ENCODE measurements around the gene CEBPA. TPM values are rescaled to one million over a fixed set of nuclear protein-coding genes. Genes with fewer than 3 reads are reported as not detected.
A peak's percentile ranks its signal among the peaks of the same experiment; 100 is the strongest.

Gene CEBPA
- polyA plus RNA-seq, 2 donors: 14.1 to 19.4 TPM

GRCh38 chr19:33312065-33312464, 9.7 kb upstream of the CEBPA start:
- H3K4me3 ChIP-seq (ENCODE audit: low read depth in 1 of 2, low read length in 2 of 2): no peak overlapping the region
- H3K27me3 ChIP-seq (ENCODE audit: control insufficient read depth in 1 of 2, insufficient read depth in 2 of 2, low read length in 2 of 2): no peaks in the 10 kb centered on the region
- peaks cover 0 to 2% of the 10 kb centered on the region in 2 donors for H3K4me1 ChIP-seq (ENCODE audit: control insufficient read depth in 2 of 2, insufficient read depth in 2 of 2, low read length in 1 of 2)
- H3K9me3 ChIP-seq (ENCODE audit: control insufficient read depth in 2 of 2, insufficient read depth in 1 of 2, low read depth in 1 of 2, low read length in 1 of 2): no peaks in the 10 kb centered on the region
- no peak overlapping the region for H3K27ac ChIP-seq (ENCODE audit: low read depth in 2 of 2, low read length in 1 of 2)
- 73 to 84% methylated on average over 6 of the region's 6 CpGs for WGBS, 2 donors
- H3K36me3 ChIP-seq (ENCODE audit: control insufficient read depth in 2 of 2, insufficient read depth in 2 of 2, low read length in 1 of 2): no peaks in the 10 kb centered on the region

- Histone ChIP-seq H3K27me3 (ENCODE audit: control insufficient read depth in 1 of 2, insufficient read depth in 2 of 2, low read length in 2 of 2) (no peaks in the 10 kb centered on the region), H3K4me3 (ENCODE audit: low read depth in 1 of 2, low read length in 2 of 2) (no peak overlapping the region), H3K9me3 (ENCODE audit: control insufficient read depth in 2 of 2, insufficient read depth in 1 of 2, low read depth in 1 of 2, low read length in 1 of 2) (no peaks in the 10 kb centered on the region), H3K4me1 (ENCODE audit: control insufficient read depth in 2 of 2, insufficient read depth in 2 of 2, low read length in 1 of 2) (peaks cover 0 to 2% of the 10 kb centered on the region in 2 donors), H3K27ac (ENCODE audit: low read depth in 2 of 2, low read length in 1 of 2) (peak overlapping the region; percentile 9 to 16), H3K36me3 (ENCODE audit: control insufficient read depth in 2 of 2, insufficient read depth in 2 of 2, low read length in 1 of 2) (no peaks in the 10 kb centered on the region)
- WGBS, 2 donors: 82% methylated on average over 4 of the region's 4 CpGs
Measured at GRCh38 chr19:33311326-33311682, 9.0 kb upstream of the CEBPA start.

GRCh38 chr19:33310606-33311325, 8.4 kb upstream of the CEBPA start:
- no peak overlapping the region for H3K4me3 ChIP-seq (ENCODE audit: low read depth in 1 of 2, low read length in 2 of 2)

GRCh38 chr19:33309826-33310225, 7.5 kb upstream of the CEBPA start:
- Histone ChIP-seq H3K27me3 (ENCODE audit: control insufficient read depth in 1 of 2, insufficient read depth in 2 of 2, low read length in 2 of 2) (no peaks in the 10 kb centered on the region), H3K9me3 (ENCODE audit: control insufficient read depth in 2 of 2, insufficient read depth in 1 of 2, low read depth in 1 of 2, low read length in 1 of 2) (no peaks in the 10 kb centered on the region), H3K27ac (ENCODE audit: low read depth in 2 of 2, low read length in 1 of 2) (no peak overlapping the region), H3K4me3 (ENCODE audit: low read depth in 1 of 2, low read length in 2 of 2) (no peak overlapping the region), H3K4me1 (ENCODE audit: control insufficient read depth in 2 of 2, insufficient read depth in 2 of 2, low read length in 1 of 2) (peaks cover 0 to 2% of the 10 kb centered on the region in 2 donors), H3K36me3 (ENCODE audit: control insufficient read depth in 2 of 2, insufficient read depth in 2 of 2, low read length in 1 of 2) (no peaks in the 10 kb centered on the region)
- WGBS, 2 donors: 69 to 91% methylated on average over 10 of the region's 10 CpGs

More at GRCh38 chr19:33310606-33311325, 8.4 kb upstream of the CEBPA start:
- 44 to 45% methylated on average over 18 of the region's 18 CpGs for WGBS, 2 donors
- Histone ChIP-seq H3K27me3 (ENCODE audit: control insufficient read depth in 1 of 2, insufficient read depth in 2 of 2, low read length in 2 of 2) (no peaks in the 10 kb centered on the region), H3K9me3 (ENCODE audit: control insufficient read depth in 2 of 2, insufficient read depth in 1 of 2, low read depth in 1 of 2, low read length in 1 of 2) (no peaks in the 10 kb centered on the region), H3K4me1 (ENCODE audit: control insufficient read depth in 2 of 2, insufficient read depth in 2 of 2, low read length in 1 of 2) (peaks cover 0 to 2% of the 10 kb centered on the region in 2 donors), H3K27ac (ENCODE audit: low read depth in 2 of 2, low read length in 1 of 2) (peak overlapping the region; percentile 9 to 16), H3K36me3 (ENCODE audit: control insufficient read depth in 2 of 2, insufficient read depth in 2 of 2, low read length in 1 of 2) (no peaks in the 10 kb centered on the region)

GRCh38 chr19:33306853-33307792, 4.8 kb upstream of the CEBPA start:
- Histone ChIP-seq H3K27me3 (ENCODE audit: control insufficient read depth in 1 of 2, insufficient read depth in 2 of 2, low read length in 2 of 2) (no peaks in the 10 kb centered on the region), H3K9me3 (ENCODE audit: control insufficient read depth in 2 of 2, insufficient read depth in 1 of 2, low read depth in 1 of 2, low read length in 1 of 2) (no peaks in the 10 kb centered on the region), H3K27ac (ENCODE audit: low read depth in 2 of 2, low read length in 1 of 2) (no peak overlapping the region), H3K36me3 (ENCODE audit: control insufficient read depth in 2 of 2, insufficient read depth in 2 of 2, low read length in 1 of 2) (no peaks in the 10 kb centered on the region), H3K4me3 (ENCODE audit: low read depth in 1 of 2, low read length in 2 of 2) (no peak overlapping the region), H3K4me1 (ENCODE audit: control insufficient read depth in 2 of 2, insufficient read depth in 2 of 2, low read length in 1 of 2) (peaks cover 0 to 6% of the 10 kb centered on the region in 2 donors)
- 66 to 68% methylated on average over 12 of the region's 12 CpGs for WGBS, 2 donors

- Histone ChIP-seq H3K9me3 (ENCODE audit: control insufficient read depth in 2 of 2, insufficient read depth in 1 of 2, low read depth in 1 of 2, low read length in 1 of 2) (no peaks in the 10 kb centered on the region), H3K4me3 (ENCODE audit: low read depth in 1 of 2, low read length in 2 of 2) (no peak overlapping the region)
- 84 to 94% methylated on average over 5 of the region's 5 CpGs for WGBS, 2 donors
Measured at GRCh38 chr19:33306191-33306590, 3.9 kb upstream of the CEBPA start.

GRCh38 chr19:33304760-33305647, 2.7 kb upstream of the CEBPA start:
- H3K9me3 ChIP-seq (ENCODE audit: control insufficient read depth in 2 of 2, insufficient read depth in 1 of 2, low read depth in 1 of 2, low read length in 1 of 2): no peaks in the 10 kb centered on the region
- H3K36me3 ChIP-seq (ENCODE audit: control insufficient read depth in 2 of 2, insufficient read depth in 2 of 2, low read length in 1 of 2): no peaks in the 10 kb centered on the region
- H3K27me3 ChIP-seq (ENCODE audit: control insufficient read depth in 1 of 2, insufficient read depth in 2 of 2, low read length in 2 of 2): no peaks in the 10 kb centered on the region
- WGBS, 2 donors: 64 to 84% methylated on average over 12 of the region's 12 CpGs
- no peak overlapping the region for H3K27ac ChIP-seq (ENCODE audit: low read depth in 2 of 2, low read length in 1 of 2)
- H3K4me1 ChIP-seq (ENCODE audit: control insufficient read depth in 2 of 2, insufficient read depth in 2 of 2, low read length in 1 of 2): peaks cover 4 to 6% of the 10 kb centered on the region in 2 donors
- H3K4me3 ChIP-seq (ENCODE audit: low read depth in 1 of 2, low read length in 2 of 2): no peak overlapping the region

More at GRCh38 chr19:33306191-33306590, 3.9 kb upstream of the CEBPA start:
- H3K27me3 ChIP-seq (ENCODE audit: control insufficient read depth in 1 of 2, insufficient read depth in 2 of 2, low read length in 2 of 2): no peaks in the 10 kb centered on the region
- peaks cover 0 to 6% of the 10 kb centered on the region in 2 donors for H3K4me1 ChIP-seq (ENCODE audit: control insufficient read depth in 2 of 2, insufficient read depth in 2 of 2, low read length in 1 of 2)
- H3K36me3 ChIP-seq (ENCODE audit: control insufficient read depth in 2 of 2, insufficient read depth in 2 of 2, low read length in 1 of 2): no peaks in the 10 kb centered on the region
- H3K27ac ChIP-seq (ENCODE audit: low read depth in 2 of 2, low read length in 1 of 2): no peak overlapping the region

GRCh38 chr19:33304371-33304759, 2.0 kb upstream of the CEBPA start:
- H3K27me3 ChIP-seq (ENCODE audit: control insufficient read depth in 1 of 2, insufficient read depth in 2 of 2, low read length in 2 of 2): no peaks in the 10 kb centered on the region
- H3K4me1 ChIP-seq (ENCODE audit: control insufficient read depth in 2 of 2, insufficient read depth in 2 of 2, low read length in 1 of 2): peaks cover 6% of the 10 kb centered on the region in 2 donors
- 43 to 51% methylated on average over 13 of the region's 13 CpGs for WGBS, 2 donors
- no peaks in the 10 kb centered on the region for H3K9me3 ChIP-seq (ENCODE audit: control insufficient read depth in 2 of 2, insufficient read depth in 1 of 2, low read depth in 1 of 2, low read length in 1 of 2)
- no peak overlapping the region for H3K27ac ChIP-seq (ENCODE audit: low read depth in 2 of 2, low read length in 1 of 2)
- H3K36me3 ChIP-seq (ENCODE audit: control insufficient read depth in 2 of 2, insufficient read depth in 2 of 2, low read length in 1 of 2): no peaks in the 10 kb centered on the region
- peak overlapping the region in 1 of 2 donors; percentile 3 for H3K4me3 ChIP-seq (ENCODE audit: low read depth in 1 of 2, low read length in 2 of 2)

- WGBS, 2 donors: 6 to 7% methylated on average over 33 of the region's 33 CpGs
Measured at GRCh38 chr19:33303791-33304345, 1.5 kb upstream of the CEBPA start.

More at GRCh38 chr19:33303791-33304345, 1.5 kb upstream of the CEBPA start:
- Histone ChIP-seq H3K4me1 (ENCODE audit: control insufficient read depth in 2 of 2, insufficient read depth in 2 of 2, low read length in 1 of 2) (peaks cover 6 to 10% of the 10 kb centered on the region in 2 donors), H3K4me3 (ENCODE audit: low read depth in 1 of 2, low read length in 2 of 2) (peak overlapping the region; percentile 68 to 76), H3K36me3 (ENCODE audit: control insufficient read depth in 2 of 2, insufficient read depth in 2 of 2, low read length in 1 of 2) (no peaks in the 10 kb centered on the region), H3K27ac (ENCODE audit: low read depth in 2 of 2, low read length in 1 of 2) (peak overlapping the region in 1 of 2 donors; percentile 13), H3K27me3 (ENCODE audit: control insufficient read depth in 1 of 2, insufficient read depth in 2 of 2, low read length in 2 of 2) (no peaks in the 10 kb centered on the region), H3K9me3 (ENCODE audit: control insufficient read depth in 2 of 2, insufficient read depth in 1 of 2, low read depth in 1 of 2, low read length in 1 of 2) (no peaks in the 10 kb centered on the region)

Measured in esophagus (tissue), 2 donors.